B cell (primary cell): ENCODE results near the gene PFKFB3.

ENCODE experiments used
- CTCF ChIP-seq: fragments of 200-600 bp; IDR thresholded peaks from one replicate; pipeline ENCODE4 v1.8.0; 2022; ENCODE audit warnings: antibody characterized with exemption, mild to moderate bottlenecking
- EZH2 ChIP-seq: IDR thresholded peaks from 2 replicates; pipeline ENCODE4 v1.6.1; 2012; ENCODE audit warnings: borderline replicate concordance, low read depth, mild to moderate bottlenecking, moderate library complexity, low read length; ENCODE audit not compliant: insufficient read depth, poor library complexity, severe bottlenecking

GRCh38 chr10:6191147-6191546 lies 11.6 kb upstream of the PFKFB3 start:
- TF ChIP-seq CTCF (no peak), EZH2 (no peak)
